SU-DHL-6 (cell line): Measurements from ENCODE around the gene ZBBX.

Experiments
- EZH2phosphoT487 ChIP-seq: fragments of 200-600 bp; sonication (generic), shearing (Covaris generic); conservative IDR thresholded peaks from 2 replicates; pipeline ENCODE4 v1.6.1; 2018; ENCODE audit warnings: mild to moderate bottlenecking, antibody characterized with exemption, low read length, moderate library complexity, mixed read lengths
- TF ChIP-seq, protein P1 (sequence below): fragments of 200-600 bp; sonication (generic); IDR thresholded peaks from one replicate; pipeline ENCODE4 v1.5.1; 2017; ENCODE audit warnings: antibody characterized with exemption, mild to moderate bottlenecking, low read length, moderate library complexity; ENCODE audit not compliant: insufficient read depth, poor library complexity, severe bottlenecking

- TF ChIP-seq, protein P1, sequence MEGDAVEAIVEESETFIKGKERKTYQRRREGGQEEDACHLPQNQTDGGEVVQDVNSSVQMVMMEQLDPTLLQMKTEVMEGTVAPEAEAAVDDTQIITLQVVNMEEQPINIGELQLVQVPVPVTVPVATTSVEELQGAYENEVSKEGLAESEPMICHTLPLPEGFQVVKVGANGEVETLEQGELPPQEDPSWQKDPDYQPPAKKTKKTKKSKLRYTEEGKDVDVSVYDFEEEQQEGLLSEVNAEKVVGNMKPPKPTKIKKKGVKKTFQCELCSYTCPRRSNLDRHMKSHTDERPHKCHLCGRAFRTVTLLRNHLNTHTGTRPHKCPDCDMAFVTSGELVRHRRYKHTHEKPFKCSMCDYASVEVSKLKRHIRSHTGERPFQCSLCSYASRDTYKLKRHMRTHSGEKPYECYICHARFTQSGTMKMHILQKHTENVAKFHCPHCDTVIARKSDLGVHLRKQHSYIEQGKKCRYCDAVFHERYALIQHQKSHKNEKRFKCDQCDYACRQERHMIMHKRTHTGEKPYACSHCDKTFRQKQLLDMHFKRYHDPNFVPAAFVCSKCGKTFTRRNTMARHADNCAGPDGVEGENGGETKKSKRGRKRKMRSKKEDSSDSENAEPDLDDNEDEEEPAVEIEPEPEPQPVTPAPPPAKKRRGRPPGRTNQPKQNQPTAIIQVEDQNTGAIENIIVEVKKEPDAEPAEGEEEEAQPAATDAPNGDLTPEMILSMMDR = no peak
- TF ChIP-seq EZH2phosphoT487 = no peak
Measured at GRCh38 chr3:167274141-167274874, 105.8 kb downstream of the ZBBX start.
